Vein endothelial cell (primary cell): ENCODE measurements around the gene ASCL4. TPM values are rescaled to one million over a fixed set of nuclear protein-coding genes. Genes with fewer than 3 reads are reported as not detected.

Experiments
- total RNA-seq: library from RNA; depleted of rRNA; stranded (reverse); fragments of >200 nt; gene quantifications from 2 replicates; pipeline ENCODE4 v1.2.3, GENCODE V29; 2012

The ASCL4 gene
- not detected in 2 replicates for total RNA-seq

DNA sequence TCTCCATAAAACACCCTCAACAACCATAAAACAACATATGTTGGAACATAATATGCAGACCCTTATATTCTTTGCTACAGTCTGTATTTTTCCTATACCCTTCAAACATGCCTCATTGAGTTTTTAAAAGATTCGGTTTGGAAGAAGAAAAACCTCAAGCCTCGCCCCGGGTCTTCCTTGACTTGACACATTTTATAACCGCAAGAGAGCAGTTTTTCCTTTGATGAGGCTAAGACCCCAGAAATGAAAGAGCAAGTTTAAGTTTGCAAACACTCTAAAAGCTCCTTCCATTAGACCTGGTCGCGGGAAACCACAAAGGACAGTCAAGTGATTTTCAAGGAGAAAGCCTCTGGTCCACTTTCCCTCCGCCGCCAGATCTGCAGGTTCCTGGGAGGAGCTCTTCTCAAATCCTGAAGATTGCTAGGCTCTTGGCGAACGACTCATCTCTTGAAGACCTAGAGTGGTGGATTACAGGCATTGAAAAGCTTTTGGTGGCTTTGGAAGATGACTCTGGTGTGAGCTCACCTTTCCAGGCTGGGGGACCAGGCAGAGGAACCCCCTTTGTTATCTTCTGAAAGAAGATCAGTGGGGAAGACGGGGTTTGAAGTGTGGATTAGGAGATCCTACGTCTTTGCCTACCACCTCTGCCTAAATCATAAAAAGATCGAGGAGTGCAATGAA, at the start of gene ASCL4:
Gene ASCL4 (plus strand): TSS at position 356 of the 681 bp plus-strand sequence. CDS start 515 bp downstream, outside the sequence.

GRCh38 chr12:107760809-107761501, 13.5 kb upstream of the ASCL4 start, which contains the start of gene PRDM4:
PRDM4 (minus strand) TSS chr12:107761137; CDS start chr12:107760515, 622 bp downstream.

Other genes starting within 250 kb of the ASCL4 start
- 102 and 151 TPM in 2 replicates for gene PWP1, start 88.9 kb upstream of the ASCL4 start, total RNA-seq
- gene PRDM4, start 13.6 kb upstream of the ASCL4 start, total RNA-seq: 45.7 and 50.1 TPM in 2 replicates